RPMI8226 (cell line): ENCODE measurements around the gene FRMD6.
"Not testable (repeated sequence)": the region's sequence is repeated elsewhere in the genome, so short reads cannot be mapped to it uniquely, and the experiment has no call there.

Source experiments
- DNase-seq: peaks from one replicate; pipeline ENCODE4 v3.0.0-alpha.2; 2015

Gene FRMD6

DNA sequence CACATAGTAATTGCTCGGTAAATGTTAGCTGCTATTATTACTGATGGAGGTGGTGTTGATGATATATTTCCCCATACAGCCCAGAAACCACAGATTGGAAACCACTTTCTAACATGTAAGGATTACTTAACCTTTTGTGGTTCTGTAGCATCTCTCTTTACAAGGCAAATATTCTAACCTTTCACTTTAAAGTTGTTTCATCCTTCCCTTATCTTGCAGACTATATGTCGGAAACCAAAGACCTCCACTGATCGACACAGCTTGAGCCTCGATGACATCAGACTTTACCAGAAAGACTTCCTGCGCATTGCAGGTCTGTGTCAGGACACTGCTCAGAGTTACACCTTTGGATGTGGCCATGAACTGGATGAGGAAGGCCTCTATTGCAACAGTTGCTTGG is 75.8 kb downstream of the FRMD6 start:
- DNase-seq = no peak

GRCh38 chr14:51730098-51730497 is 78.4 kb downstream of the FRMD6 start:
- no peak for DNase-seq

DNA sequence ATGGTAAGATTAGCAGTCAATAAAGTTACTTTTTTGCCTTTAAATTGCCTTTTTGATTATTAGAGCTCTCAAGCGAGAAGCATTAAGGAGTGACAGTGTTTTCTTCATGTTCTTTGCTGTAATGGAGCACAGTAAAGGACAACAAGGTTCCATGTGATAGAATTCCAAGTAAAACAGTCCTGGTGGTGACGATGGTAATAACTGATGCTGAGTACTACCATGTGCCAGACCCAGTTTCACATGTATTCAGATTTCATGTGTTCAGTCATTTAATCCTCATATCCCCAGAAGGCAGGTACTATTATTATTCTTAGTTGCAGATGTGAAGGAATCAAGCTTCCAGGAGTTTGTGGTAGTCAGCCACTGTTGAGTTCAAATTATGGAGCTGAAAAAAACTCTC is 79.0 kb downstream of the FRMD6 start:
- DNase-seq = no peak

- DNase-seq = no peak
Observed at GRCh38 chr14:51732494-51733112, 80.9 kb downstream of the FRMD6 start.

DNA sequence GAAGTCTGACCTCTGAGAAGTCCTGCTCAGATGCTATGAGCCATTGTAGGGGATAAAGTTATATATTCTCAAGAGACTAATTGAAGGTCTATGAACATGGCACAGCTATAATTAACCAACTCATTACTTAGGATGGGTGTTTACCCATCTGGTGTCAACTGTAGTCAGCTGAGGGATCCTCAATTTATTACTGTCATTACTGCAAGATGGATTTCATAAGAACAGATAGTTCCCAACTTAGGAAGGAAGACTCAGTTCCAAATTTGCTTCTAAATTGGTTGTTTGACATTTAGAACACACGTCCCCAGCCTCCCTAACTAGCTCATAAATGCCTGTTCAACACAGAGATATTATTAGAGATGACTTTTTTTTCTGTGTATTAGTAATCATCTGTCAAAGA is 81.4 kb downstream of the FRMD6 start:
- DNase-seq = no peak

DNA sequence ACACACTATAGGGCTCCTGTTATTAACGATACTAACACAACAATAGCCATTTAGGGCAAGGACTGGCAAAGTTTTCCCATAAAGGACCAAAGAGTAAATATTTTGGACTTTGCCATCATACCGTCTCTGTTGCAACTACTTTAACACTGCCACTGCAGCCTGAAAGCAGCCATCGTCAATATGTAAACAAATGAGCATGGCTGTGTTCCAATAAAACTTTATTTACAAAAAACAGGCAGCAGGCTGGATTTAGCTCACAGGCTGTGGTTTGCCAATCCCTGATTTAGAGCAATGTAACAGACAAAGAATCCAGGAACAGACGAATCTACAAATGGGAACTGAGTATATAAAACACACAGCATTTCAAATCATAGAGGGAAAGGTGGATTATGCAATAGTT is 84.1 kb downstream of the FRMD6 start:
- DNase-seq = no peak

DNA sequence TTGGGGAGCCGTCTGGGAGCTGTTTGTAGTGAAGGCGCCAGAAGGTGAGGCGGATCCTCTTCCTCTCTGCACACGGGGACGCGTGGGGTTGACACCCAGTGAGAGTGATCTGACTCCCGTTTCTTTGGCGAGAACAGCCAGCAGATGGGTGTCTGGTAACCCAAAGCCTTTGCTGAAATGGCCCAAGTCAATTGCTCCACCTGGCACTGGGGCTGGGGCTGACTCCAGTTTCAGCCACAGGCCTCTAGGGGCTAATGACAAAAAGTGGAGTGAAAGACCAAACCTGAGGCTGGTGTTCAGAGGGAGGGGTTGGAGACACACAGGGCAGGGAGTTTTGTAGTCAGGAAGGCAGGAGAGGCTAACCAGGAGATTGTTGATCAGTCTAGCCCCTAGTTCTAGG is 87.0 kb downstream of the FRMD6 start:
- DNase-seq = peak; percentile 12

DNA sequence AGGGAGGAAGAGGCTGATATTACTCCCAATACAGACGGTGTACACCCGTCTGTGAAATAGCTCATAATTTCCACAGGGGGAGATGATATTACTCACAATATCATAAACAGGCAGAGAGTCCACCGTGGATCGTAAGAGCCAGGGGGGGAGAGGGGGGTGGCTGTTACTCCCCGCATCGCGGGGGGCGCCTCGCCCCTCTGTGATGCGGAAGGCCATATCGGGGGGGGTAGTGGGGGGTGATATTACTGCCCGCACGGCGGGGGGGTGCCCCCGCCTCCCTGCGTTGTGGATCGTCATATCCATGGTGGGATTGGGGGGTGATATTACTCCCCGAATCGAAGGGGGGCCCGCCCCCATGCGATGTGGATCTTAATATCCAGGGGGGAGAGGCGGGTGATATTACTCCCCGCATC is 91.9 kb downstream of the FRMD6 start:
- no peak for DNase-seq

DNA sequence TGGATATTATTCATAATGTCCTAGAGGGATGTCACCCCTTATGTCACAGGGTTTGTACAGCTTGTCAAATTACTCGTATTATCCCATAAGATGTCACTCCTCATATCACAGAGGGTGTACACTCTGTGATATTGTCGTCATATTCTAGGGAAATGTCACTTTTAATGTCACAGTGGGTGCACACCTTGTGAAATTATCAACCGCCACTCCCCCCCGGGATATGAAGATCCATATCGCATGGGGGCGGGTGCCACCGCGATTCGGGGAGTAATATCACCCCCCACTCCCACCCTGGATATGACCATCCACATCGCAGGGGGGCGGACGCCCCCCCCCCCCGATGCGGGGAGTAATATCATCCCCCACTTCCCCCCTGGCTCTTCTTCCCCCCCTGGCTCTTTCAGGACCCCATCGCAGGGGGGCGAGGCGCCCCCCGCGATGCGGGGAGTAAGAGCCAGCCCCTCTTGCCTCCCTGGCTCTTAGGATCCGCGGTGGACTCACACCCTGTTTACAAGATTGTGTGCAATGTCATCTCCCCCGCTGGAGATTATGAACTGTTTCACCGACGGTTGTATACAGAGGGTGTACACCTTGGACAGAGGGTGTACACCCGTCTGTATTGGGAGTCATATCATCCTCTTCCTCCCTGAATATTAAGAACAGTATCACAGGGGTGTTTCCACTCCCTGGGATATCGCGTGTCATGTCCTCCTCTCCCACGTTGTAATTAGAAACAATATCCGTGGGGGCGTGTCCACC is 92.8 kb downstream of the FRMD6 start:
- DNase-seq = no peak

GRCh38 chr14:51746823-51747222 is 95.1 kb downstream of the FRMD6 start:
- not testable (repeated sequence) for DNase-seq

DNA sequence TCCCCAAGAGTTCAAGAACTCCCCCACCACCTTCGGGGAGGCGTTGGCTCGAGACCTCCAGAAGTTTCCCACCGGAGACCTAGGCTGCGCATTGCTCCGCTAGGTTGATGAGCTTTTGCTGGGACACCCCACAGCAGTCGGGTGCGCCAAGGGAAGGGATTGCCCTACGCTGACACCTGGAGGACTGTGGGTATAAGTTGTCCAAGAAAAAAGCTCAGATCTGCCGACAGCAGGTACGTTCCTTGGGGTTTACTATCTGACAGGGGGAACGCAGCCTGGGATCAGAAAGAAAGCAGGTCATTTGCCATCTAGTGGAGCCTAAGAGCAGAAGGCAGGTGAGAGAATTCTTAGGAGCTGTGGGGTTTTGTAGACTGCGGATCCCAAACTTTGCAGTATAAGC is 98.8 kb downstream of the FRMD6 start:
- peak; percentile 7 for DNase-seq

DNA sequence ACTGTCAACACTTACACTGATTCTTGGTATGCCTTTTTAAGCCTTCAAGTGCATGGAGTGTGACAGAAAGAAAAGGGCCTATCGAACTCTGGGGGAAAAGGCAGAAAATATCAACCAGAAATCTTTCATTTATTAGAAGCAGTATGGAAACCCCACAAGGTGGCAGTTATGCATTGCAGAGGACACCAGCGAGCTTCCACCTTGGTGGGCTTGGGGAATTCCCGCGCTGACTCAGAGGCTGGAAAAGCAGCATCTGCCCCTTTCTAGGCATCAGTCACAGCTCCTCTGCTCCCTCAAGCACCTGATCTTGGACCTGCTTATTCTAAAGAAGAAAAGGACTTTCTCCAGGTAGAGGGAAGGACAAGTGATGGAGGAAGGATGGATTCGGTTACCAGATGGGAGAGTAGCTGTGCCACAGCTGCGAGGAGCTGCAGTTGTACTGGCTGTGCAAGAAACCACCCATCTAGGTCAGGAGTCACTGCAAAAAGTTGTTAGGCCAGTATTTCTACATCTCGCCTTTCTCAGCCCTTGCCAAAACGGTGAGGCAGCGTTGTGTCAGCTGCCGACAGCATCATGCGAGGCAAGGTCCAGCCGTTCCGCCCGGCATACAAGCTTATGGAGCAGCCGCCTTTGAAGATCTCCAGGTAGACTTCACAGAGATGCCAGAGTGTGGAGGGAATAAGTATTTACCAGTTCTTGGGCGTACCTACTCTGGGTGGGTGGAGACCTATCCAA is 100.1 kb downstream of the FRMD6 start:
- not testable (repeated sequence) for DNase-seq

GRCh38 chr14:51757756-51758155 is 106.0 kb downstream of the FRMD6 start:
- DNase-seq = not testable (repeated sequence)

DNA sequence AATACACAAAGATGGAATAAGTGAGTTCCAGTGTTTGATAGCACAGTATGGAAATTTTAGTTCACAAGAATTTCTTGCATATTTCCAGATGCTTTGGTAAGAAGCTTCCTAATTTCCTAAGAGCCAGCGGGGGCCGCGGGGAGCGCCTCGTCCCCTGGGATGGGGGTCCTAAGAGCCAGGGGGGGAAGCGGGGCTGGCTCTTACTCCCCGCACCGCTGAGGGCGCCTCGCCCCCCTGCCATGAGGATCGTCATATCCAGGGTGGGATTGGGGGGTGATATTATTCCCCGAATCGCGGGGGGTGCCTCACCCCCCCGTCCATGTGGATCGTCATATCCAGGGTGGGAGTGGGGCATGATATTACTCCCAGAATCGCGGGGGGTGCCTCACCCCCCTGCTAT is 108.2 kb downstream of the FRMD6 start:
- DNase-seq = no peak

DNA sequence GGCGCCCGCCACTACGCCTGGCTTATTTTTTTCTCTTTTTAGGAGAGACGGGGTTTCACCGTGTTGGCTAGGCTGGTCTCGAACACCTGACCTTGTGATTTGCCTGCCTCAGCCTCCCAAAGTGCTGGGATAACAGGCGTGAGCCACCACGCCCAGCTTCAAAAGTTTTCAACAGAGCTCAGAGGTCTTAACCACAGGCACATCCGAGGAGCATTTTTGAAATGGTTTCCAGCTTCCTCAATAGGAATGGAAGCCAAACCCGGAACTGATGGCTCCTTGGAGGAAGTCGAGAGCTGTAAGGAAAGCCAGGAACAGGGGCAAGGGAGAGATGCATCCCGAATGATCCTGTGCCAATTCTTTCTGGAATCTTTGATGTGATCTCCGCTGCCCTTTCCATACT is 114.0 kb downstream of the FRMD6 start:
- not testable (repeated sequence) for DNase-seq

DNA sequence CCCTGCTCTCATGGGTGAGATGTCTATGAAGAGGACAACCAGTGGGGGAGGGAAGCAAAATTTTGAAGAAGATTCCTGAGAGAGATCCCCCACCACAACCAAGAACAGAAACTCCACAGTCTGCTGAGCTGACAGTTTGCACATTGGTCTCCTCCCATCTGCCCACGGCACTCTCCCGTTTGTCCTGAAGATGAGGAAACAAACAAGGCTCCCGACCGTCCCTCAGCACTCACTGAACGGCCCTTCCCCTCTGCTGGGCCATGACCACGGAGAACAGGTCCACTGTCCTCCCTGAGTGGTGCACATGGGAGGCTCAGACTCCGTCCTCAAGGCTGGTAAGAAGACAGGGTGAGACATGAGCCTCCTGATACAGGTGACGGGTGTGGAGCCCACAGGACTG is 114.9 kb downstream of the FRMD6 start:
- DNase-seq = not testable (repeated sequence)

DNA sequence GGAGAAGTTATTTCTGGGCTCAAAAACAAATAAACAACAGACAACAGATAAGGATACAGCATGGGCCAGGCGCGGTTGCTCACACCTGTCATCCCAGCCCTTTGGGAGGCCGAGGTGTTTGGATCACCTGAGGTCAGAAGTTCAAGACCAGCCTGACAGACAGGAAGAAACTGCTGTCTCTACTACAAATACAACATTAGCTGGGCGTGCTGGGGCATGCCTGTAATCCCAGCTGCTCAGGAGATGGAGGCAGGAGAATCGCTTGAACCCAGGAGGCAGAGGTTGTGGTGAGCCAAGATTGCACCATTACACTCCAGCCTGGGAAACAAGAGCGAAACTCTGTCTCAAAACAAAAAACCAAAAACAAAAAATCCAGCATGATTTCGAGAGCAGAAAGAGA is 117.6 kb downstream of the FRMD6 start:
- not testable (repeated sequence) for DNase-seq

DNA sequence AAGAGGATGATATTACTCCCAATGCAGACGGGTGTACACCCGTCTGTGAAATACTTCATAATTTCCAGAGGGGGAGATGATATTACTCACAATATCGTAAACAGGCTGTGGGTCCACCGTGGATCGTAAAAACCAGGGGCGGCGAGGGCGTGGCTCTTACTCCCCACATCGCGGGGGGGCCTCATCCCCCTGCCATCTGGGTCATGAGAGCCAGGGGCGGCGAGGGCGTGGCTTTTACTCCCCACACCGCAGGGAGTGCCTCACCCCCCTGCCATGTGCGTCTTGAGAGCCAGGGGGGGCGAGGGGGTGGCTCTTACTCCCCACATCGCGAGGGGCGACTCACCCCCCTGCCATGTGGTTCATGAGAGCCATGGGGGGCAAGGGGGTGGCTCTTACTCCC is 122.5 kb downstream of the FRMD6 start:
- DNase-seq = no peak

DNA sequence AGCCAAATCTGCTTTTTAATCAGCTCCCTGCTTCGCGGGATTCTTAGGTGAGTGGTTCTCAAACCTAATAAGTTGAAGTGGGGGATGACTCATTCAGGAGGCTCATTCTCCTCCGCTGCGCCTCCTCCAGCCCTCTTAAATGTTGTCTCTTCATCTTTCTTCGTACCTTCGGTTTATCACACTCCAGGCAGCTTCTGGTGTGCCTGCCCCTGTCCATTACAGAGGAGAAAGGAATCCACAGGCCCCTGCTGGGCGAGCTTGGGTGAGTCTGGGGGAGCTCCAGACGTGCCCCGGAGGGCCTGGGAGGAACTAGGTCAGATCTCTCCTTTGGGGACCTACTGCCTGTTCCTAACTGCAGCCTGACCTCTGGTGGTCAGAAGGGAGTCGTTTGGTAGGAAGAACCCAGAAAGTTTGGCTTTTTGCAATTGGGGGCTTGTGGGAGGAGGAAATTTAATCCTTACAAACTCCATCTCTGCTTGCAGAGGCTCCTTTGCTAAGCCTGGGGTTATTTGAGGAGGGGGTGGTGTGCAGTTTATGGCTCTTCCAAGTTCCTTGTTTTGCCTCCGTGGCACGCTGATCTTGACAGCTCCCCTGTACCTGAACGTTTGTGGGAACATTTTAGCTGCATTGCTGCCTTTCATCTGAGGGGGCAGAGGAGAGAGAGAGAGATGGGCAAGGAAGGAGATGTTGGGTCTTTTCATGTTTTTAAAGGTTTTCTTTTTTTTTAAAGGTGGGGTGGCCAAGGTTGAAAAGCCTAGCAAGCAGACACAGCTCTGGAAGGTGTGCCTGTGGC is 124.6 kb downstream of the FRMD6 start:
- peak; percentile 16 for DNase-seq

DNA sequence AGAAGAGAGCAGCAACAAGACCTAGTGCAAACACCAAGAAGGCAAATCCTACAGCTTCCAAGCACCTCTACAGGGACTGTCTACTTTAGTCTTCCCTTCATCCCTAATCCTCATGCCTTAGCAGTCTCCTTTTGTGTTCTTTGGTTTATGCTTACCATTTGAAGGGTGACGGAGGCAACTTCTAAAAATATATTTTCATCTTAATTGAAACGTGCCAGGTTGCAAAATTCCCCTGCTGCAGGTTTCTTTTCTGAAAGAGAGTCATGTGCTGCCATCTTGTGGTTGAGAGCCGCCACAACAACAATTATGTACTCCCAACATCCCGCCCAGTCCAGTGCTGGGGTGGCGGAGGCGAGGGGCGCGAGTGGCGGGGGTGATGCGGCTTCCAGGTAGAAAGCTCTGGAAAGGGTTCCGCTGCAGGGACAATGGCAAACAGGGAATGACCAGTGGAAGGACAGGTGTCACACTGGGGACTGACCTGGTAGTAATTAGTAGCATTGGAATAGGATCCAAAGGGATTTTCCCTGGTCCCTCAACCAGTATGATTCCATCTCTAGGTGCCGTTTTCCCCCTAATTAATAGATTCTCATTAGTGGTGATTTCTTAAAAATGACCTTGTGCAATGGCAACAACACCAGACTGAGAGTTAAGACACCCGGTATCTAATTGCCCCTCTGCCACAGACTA is 128.4 kb downstream of the FRMD6 start:
- DNase-seq = peak; percentile 64
